Placental pericyte (primary cell): Measurements from ENCODE around the gene ALG12. TPM values are rescaled to one million over a fixed set of nuclear protein-coding genes. Genes with fewer than 3 reads are reported as not detected.

ENCODE experiments used
- small RNA-seq: library from RNA; depleted of rRNA; stranded (forward); fragments of <200 nt; gene quantifications from one replicate; pipeline ENCODE3, GENCODE V24; 2012; ENCODE audit warnings: low replicate concordance
- total RNA-seq: library from RNA; depleted of rRNA; stranded (reverse); fragments of >200 nt; gene quantifications from 2 replicates; pipeline ENCODE4 v1.2.3, GENCODE V29; 2012

The ALG12 gene
- total RNA-seq = 28.3 and 54.3 TPM in 2 replicates

DNA sequence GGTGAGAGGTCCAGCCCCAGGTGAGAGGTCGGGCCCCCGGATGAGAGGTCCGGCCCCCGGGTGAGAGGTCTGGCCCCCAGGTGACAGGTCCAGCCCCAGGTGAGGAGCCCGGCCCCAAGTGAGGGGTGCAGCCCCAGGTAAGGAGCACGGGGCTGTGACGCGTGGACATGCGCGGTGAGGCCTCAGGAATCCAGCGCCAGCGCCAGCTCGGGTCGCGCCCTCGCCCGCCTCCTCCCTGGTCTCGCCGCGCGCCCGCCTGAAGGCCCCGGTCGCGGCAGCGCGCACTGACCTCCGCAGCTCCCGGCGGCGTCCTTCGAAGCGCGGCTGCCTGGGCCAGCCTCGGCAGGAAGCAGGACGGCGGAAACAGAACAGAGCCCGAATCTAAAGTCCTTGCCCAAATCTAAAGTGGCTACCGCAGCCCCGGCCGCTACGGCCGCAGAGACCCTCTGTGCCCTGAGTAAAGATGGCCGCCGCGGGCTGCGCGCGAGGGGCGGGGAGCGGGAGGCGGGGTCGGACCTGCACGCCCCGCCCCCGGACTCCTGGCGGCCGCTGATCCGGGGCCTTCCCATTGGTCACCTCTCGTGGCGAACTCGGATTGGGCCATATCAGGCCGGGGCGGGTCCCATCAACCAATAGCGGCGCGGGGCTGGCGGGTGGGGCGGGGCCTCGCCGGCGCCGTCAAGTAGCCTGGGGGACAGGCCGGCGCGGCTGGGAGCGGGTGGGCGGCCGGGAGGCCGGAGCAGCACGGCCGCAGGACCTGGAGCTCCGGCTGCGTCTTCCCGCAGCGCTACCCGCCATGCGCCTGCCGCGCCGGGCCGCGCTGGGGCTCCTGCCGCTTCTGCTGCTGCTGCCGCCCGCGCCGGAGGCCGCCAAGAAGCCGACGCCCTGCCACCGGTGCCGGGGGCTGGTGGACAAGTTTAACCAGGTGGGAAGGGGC, at the start of gene ALG12, which contains the start of gene CRELD2:
Gene ALG12, minus strand, starts transcription at position 465 of the 937 bp plus-strand sequence. CDS start 4,673 bp downstream, outside the sequence.
Gene CRELD2, plus strand, starts transcription at position 661 of the 937 bp plus-strand sequence. Its CDS starts 136 bp downstream, at position 797.

DNA sequence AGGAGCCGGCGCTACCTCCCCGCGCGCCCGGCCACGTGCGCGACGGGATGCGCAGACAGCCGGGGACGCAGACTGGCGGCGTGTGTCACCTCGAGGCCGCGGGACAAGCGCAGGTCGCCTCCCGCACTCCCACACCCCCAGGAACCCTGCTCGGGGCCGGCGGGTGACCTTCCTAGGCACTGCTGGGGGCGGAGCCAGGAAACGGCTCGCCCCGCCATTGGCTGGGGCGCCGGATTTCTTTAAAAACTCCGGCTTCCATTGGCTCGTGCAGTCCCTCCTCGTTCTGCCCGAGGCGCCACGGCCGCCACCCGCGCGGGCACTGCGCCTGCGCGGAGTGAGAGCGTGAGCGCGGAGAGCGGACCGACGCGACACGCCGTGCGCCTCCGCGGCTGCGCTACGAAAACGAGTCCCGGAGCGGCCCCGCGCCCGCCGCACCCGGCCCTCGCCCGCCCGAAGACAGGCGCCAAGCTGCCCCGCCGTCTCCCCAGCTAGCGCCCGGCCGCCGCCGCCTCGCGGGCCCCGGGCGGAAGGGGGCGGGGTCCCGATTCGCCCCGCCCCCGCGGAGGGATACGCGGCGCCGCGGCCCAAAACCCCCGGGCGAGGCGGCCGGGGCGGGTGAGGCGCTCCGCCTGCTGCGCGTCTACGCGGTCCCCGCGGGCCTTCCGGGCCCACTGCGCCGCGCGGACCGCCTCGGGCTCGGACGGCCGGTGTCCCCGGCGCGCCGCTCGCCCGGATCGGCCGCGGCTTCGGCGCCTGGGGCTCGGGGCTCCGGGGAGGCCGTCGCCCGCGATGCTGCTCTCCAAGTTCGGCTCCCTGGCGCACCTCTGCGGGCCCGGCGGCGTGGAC, 42.1 kb upstream of the ALG12 start, which contains the start of gene PIM3:
Gene PIM3, plus strand, starts transcription at position 614 of the 846 bp plus-strand sequence. Its CDS starts 176 bp downstream, at position 790.

DNA sequence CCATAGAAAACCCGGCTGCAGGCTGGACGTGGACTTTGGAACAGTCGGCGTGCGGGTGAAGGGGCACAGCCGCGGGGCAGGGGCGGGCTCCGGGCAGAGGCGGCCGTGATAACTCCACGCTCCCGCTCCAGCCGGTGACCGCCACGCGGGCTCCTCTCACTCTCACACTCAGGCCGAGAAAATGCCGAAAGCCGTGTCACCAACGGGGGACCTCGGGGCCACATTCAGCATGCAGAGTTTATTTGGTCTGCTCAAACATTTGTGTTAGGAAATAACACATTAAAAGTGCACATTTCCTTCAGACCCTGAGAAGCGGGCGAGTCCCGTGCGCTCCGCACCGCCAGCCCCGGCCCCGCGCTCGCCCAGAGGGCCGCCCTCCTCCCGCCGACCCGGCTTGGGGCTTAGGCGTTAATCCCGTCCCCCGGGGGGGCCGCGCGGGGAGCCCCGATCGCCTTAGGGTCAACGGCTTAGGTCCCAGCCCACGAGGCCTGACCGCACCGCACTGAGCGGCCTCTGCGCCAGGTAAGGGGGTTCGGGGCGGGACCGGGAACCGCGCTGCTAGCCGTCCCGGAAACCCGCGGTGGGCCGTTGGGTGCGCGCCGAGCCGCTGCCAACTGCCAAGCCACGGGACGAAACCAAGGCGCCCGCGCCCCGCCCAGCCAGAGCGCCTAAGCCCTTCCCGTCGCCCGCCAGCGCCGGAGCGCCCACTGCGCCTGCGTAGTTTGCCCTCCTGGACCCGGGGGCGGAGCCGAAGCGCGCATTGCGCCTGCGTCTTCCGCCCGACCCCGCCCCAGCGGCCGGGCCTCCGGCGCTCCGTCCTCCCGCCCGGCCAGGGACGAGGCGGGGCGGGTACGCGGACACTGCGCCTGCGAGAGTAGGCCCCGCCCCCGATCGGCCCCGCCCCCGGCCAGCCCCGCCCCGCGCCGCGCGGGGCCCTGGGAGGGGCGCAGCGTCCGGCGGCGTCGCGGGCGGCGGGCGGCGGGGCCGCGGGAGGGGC, 65.0 kb downstream of the ALG12 start, which contains the start of gene ZBED4:
Gene ZBED4, plus strand, starts transcription at position 947 of the 997 bp plus-strand sequence. CDS start 29,819 bp downstream, outside the sequence.

Small RNA genes within 50 kb of the gene (small RNA-seq; reads per million reads assigned to genes)
- gene MIR6821 = 0.10 reads per million

Other genes starting within 250 kb of the ALG12 start
- 29.9 and 32.8 TPM in 2 replicates for gene BRD1, start 90.6 kb downstream of the ALG12 start, total RNA-seq
- 14.4 and 23.0 TPM in 2 replicates for gene ZBED4, start 64.6 kb downstream of the ALG12 start, total RNA-seq
- gene CRELD2, start 196 bp upstream of the ALG12 start, total RNA-seq = 41.8 and 524 TPM in 2 replicates
- gene PIM3, start 42.3 kb upstream of the ALG12 start, total RNA-seq = 42.2 and 52.5 TPM in 2 replicates
- not detected in 2 replicates for gene IL17REL, start 94.3 kb upstream of the ALG12 start, total RNA-seq
- gene TTLL8, start 139.9 kb upstream of the ALG12 start, total RNA-seq = not detected in 2 replicates
- under 0.01 and 0.44 TPM in 2 replicates for gene MLC1, start 167.0 kb upstream of the ALG12 start, total RNA-seq
- 5.5 and 5.7 TPM in 2 replicates for gene MOV10L1, start 171.6 kb upstream of the ALG12 start, total RNA-seq